HG03460 (cell line): ENCODE results near the gene PDE4D.
A peak's percentile ranks its signal among the peaks of the same experiment; 100 is the strongest.

Source experiments
- ATAC-seq: cut with Tn5 transposase; IDR thresholded peaks from one replicate; pipeline ENCODE4 v1.9.1; 2021; ENCODE audit not compliant: unreplicated experiment

The PDE4D gene

DNA sequence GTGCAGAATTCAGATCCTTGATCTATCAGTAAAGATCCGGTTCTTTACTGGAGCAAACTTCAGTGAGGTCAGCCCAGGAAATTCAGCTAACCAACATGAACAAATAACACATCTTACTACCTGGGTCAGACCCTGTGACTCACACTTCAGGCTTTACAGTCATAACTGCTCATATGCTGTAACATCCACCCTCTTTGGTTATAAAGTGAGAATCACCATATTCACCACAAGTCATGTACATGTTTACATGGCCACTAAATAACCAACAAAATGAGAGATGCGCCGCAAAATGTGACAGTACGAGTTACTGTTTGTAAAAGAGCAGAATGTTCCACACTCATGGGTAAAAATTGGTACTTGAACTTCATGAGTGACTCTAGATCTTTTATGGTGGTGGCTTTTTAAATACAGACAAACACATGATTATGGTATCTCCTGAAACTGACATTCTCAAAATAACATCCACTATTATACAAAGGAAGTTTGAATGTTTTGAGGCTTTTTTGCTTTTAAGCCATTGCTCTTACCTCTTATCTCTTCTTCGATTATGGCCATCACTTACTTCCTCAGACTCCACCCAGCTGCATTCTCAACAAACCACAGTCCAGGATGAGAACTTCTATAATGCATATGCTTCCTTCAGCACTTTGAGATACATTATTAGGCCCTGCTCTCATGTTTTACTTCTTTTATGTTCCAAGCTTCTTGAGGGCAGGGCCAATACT lies 794.1 kb downstream of the PDE4D start:
- ATAC-seq: peak; percentile 57

DNA sequence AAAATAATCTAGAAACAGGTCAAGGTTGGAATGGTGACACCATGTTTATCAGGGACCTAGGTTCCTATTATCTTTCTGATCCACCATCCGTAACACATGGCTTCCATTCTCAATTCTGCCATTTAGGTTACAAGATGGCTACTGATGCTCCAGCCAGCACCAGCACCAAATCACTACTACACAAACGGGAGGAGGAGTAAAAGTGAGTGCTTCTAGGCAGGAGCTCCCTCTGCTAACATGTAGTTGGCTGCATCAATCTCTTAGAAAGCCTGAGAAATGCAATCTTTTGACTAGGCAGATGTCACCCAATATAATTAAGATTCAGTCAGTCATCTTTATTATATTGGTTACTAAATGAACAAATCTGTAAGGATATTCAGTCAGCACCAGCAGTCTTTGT lies 794.8 kb downstream of the PDE4D start:
- ATAC-seq: no peak

DNA sequence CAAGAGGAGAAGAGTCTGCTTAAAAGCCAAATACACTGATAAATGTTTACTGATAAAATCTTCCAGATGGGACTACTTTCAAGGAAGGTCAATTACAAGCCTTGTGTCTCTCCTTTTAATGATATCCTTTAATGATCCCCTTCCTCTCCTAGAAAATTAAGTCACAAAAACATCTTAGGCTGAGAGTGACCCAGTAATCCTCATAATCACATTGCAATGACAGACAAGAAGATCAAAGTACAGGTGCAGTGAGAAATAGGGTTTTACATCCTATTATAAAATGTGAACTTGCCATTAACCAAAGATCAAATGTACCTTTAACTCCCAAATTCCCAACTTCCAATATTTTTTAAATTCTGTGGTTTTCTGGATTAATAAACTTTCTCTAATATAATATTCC lies 795.8 kb downstream of the PDE4D start:
- ATAC-seq: no peak

DNA sequence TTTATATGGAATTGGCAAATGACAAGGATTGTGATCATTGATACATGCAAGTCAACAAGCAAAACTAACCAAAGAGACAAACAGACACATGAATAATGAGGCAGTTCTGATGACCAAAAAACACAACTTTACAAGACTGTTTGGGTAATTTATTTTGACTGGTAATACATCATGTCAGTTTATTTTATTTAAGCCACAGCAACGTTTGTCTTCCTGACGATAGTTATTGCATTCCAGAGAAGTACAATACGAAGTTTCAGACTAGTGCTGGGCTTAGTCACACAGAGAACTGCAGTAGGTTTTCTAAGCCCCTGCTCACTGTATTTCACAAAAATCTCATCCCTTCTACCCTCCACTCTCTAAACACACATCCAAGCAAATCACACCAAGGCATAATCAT lies 796.4 kb downstream of the PDE4D start:
- no peak for ATAC-seq

DNA sequence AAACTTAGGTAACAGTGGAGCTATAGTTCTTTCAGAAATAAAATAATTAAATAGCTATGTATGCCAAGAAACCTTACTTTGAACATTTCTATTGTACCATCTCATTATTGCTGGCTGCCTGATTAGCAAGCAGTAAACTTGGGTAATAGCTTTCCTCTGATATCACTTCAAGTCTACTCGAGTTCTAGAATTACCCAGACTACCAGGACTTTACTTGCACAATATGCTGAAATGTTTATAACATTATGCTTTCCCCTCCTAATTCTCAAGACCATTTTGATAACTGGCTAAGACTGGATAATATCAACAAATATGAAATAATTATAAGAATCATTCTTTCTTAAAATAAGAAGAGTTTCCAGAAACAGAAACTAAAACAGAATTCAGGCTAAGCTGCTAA lies 798.0 kb downstream of the PDE4D start:
- ATAC-seq: no peak

DNA sequence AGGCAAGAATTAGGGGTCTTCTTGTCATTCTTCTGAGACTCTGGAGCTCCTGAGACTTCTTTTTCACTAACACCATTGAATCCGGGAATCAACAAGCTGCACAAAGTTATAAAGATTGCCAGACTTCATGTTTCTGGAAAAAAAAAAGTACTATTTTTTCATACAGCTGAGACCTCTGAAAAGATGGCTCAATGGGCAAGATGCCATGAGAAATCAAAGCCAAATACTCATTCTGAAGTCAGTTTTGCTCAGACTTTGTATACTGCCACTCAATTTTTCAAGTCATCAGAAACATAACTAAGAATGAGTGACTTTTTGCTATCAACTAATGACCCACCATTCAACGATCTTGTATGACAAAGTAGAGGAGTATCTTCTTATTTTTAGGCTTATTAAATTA lies 798.7 kb downstream of the PDE4D start:
- ATAC-seq: no peak

DNA sequence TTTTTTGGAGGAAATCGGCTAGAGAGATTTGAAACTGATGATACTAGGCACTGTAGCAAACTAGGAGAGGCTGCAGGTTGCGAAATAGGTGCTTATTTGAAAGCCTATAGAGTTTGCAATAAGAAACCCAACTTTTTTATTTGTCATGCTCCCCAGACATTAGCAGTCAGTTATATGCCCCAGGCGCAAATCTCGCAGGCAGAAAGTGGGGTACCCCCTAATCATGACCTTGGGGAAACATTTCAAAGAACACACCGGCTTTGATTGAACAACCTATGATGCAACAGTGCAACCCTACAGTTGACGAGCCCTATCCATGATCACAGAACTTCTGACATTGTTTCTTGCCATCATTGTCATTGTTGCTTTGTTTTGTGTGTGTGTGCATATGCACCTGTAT lies 800.2 kb downstream of the PDE4D start:
- ATAC-seq: no peak

DNA sequence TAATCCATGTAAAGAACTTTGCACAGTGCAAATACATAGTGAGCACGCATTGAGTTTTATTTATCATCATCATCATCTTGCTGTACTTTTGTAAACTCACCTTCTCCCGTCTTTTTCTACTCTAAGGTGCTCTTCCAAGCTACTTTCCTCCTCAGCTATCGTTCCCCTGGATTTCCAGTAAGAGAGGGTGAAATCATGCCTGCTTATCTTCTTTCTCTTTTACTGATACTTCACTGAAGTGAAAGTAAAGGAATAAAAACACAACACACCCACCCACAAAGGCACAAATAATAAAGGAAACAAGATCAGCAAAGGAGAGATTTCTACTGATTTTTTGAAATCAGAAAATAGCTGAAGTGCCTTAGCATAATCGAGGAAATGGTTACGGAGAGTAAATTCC lies 800.8 kb downstream of the PDE4D start:
- no peak for ATAC-seq

DNA sequence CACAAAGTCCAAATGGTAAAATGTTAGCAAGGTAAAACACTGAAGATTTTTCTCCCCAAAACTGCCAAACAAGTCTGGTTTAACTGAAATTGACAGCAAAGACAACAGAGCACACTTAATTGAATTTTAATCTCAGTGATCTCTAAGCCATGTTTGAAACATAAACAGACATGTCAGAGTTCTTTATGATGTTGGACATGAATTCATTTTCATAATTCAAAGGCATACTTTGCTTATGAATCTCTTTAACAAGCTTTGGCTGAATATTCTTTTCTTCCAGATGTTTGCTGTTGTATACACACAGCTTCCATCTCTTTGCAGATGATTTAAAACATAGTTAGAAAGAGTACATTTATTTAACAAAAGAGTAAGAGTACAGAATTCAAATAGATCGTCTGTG lies 801.6 kb downstream of the PDE4D start:
- ATAC-seq: no peak

DNA sequence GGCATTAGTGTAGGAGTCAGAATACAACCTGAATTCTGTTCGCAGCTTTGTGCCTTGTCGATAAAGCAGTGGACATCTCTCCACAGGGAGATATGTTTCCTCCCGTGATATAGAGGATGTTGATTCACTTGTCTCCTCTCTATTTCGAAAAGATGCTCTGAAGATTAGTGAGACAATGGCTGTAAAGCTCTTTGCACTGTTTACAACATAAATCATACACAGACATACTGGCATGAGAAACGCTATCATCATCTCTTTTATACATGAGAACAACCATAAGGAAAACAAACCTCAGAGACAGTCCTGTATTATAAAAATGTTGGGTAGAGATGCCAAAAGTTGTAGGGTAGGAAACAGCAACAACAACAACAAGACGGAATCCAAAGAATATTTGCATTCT lies 803.2 kb downstream of the PDE4D start:
- no peak for ATAC-seq

DNA sequence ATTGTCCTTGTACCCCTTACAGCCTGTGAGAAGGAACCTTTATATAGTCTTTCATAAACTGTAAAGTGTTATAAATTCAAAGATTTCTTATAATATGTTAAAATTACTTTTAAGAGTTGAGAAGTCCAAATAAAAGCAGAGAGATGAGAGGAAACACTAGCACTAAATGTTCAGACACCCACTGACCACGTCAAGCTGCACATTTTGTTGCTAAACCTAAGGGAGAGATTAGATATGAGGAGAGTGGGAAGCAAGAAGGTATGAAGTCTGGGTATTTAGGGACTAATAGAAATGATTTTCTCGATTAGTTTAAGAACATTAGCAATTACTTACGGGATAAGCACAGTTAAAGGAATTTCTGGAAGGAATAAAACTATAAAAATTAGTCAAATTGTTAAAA lies 803.8 kb downstream of the PDE4D start:
- ATAC-seq: no peak

DNA sequence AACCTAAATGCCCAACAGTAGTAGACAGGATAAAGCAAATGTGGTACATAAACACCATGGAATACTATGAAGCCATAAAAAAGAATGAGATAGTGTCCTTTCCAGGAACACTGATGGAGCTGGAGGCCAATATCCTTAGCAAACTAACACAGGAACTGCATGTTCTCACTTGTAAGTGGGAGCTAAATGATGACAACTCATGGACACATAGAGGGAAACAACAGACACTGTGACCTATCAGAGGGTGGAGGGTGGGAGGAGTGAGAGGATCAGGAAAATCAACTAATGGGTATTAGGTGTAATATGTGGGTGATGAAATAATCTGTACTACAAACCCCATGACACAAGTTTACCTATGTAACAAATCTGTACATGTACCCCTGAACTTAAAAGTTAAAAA lies 805.0 kb downstream of the PDE4D start:
- ATAC-seq: no peak

DNA sequence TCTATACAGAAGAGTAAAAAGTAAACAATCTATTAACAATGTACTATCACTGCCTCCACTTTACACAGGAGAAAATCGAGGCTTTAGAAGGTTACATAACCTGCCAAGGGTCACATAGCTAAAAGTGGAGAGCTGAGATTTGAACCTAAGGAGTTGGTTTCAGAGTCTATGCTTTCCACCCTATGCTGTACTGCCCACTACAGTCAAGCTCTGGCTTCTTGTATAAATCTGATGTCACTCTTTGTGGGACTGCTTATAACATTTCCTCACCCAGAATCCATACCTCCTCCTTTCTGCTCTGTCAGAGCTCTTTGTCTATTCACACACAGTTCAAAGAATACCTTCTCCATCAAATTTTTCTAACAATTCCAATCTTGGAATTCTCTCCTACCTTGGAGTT lies 807.5 kb downstream of the PDE4D start:
- no peak for ATAC-seq

DNA sequence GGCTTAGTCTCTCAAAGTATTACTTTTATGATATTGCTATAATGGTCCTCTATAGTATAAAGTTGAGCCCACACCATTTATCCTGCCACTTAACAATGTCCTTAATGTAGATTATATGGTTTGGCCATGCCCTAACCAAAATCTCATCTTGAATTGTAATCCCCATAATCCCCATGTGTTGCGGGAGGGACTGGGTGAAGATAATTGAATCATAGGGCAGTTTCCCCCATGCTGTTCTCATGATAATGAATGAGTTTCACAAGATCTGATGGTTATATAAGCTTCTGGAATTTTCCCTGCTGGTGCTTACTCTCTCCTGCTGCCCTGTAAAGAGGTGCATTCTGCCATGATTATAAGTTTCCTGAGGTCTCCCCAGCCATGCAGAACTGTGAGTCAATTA lies 811.8 kb downstream of the PDE4D start:
- no peak for ATAC-seq

DNA sequence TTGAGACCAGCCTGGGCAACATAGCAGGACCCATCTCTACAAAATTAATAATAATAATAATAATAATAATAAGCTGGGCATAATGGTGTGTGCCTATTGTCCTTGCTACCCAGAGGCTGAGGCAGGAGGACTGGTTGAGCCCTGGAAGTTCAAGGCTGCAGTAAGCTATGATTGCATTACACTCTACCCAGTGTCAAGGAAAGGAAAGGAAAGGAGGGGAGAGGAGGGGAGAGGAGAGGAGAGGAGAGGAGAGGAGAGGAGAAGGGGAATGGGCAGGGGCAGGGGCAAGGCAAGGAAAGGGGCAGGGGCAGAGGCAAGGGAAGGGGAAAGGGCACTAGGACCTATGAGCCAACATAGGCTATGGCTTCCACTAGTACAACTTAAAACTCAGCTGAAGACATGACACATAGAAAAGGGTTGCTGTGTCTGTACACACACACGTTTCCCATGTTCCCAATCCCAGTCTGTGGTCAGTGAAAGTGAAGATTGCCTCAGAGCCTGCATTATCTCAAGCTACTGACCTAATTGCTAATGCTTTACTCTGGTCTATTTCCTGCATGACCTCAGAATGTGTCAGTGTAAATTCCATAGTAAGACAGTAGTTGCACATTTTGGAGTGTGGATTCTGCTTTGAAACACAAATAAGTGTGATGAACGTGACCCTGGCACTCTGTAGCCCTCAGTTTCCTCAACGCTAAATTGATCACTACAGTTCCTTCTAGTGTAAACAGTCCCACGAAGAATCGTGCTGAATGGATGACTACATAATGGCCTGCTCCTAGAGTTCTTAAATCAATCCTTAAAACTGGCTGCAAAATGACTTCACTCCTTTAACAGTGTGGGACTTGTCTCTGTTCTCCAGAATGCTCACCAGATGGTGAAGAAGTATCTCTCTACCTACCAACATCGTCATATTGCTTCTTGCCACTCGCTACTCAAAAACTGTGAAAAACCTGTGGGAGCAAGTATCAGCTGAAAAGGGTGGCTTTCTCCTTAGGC lies 813.6 kb downstream of the PDE4D start:
- ATAC-seq: no peak

DNA sequence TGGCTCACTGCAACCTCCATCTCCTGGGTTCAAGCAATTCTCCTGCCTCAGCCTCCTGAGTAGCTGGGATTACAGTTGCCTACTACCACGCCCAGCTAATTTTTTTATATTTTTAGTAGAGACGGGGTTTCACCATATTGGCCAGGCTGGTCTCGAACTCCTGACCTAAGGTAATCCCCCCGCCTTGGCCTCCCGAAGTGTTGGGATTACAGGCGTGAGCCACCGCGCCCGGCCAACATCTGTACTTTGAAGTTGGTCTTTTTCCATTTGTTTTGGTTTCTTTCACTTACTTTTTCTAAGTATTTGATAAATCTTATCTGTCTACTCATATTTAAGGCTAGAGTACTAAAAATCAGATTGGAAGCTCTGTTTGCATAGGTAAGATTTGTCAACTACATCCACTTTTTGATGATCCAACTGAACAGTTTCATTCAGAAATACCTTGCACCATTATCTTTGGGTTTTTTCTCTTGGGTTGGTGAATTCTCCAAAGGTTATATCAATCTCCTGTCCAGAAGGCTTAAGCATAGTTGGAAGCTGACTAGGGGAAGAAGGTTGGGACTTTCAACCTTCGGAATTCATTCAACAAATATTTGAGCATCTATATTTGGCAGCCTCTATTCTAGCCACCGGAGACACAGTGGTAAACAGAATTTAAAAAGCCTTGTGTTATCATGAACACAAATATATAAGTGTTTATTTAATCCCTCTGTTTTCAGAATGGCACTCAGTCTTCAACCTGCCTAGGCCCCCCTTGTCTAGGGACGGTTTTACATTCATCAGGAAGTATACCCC lies 821.6 kb downstream of the PDE4D start:
- no peak for ATAC-seq

DNA sequence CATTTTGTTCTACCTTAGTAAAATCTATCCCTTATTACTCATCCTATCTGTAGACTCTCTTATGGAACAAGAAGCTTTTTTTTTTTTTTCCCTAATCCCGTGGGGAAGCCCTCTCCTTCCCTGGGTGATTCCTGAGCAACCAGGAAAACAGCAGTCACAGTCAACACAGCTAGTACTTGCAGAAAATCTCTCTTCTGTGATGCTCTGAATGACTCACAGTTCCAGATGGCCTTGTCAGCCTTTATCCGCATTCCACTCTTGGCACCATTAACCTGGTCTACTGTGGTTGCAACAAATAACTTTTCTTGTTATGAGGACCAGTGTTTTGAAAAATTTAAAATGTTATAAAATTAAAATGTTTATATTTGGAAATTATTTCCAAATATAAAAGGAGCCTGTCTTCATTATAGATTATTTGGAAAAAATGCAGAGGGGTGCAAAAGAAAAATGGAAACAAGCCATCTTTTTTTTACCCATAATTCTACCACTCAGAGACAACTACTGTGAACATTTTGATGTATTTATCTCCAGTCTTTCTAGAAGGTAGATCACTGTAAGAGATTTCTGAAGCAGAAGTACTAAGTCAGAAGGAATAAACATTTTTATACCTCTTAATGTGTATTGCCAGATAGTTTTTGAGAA lies 824.0 kb downstream of the PDE4D start:
- ATAC-seq: no peak

DNA sequence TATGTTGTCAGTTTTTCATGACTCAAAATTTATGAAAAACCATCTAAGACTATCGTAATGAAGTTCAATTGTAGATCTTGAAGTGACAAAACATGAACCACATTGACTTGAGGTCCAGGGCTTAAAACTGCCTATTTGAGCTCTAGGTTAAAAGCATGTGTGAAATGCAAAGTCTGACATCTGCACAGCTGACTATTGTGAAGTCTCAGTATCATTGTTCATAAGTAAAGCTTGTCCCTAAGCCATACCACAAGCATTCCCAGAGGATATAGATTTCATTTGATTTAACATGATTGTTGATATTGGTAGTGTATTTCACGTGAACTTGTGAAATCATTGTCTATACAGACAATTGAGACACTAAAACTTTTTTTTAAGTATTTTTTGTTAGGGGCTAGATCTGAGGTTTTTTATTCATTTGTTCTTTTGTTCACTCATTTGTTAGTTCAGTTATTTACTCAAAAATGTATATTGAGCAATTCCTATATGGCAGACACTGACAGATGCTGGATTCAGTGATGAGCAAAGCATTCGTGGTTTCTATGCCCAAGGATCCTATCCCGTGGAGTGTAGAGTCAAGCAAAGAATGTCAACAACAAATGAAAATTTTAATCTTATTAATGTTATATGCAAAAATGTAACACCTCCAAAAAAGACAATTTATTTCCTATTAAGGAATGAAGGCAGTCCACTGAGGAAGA lies 825.4 kb downstream of the PDE4D start:
- no peak for ATAC-seq

DNA sequence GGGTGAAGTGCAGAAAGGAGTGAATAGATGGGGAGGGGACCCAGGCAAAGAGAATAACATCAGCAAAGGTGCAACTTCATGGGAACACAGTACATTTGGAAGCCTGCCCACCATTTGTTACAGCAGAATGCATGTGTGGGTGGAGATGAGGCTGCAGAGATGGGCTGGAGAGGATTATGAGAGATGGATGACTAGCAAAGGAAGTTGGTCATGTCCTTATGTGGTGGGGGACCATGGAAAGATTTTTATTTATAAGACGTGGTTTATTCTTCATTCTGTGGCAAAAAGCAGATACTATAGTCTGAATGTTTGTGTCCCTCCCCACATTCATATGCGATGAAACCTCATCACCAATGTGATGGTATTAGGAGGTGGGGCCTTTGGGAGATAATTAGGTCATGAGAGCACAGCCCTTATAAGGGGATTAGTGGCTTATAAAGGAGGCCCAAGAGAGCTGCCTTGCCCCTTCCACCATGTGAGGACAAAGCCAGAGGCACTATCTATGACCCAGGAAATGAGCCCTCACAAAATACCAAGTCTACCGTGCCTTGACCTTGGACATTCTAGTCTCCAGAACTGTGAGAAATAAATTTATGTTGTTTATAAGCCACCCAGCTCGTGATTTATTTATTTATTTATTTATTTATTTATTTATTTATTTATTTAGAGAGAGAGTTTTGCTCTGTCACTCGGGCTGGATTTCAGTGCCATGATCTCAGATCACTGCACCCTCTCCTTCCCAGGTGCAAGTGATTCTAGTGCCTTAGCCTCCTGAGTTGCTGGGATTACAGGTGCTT lies 827.0 kb downstream of the PDE4D start:
- ATAC-seq: no peak

DNA sequence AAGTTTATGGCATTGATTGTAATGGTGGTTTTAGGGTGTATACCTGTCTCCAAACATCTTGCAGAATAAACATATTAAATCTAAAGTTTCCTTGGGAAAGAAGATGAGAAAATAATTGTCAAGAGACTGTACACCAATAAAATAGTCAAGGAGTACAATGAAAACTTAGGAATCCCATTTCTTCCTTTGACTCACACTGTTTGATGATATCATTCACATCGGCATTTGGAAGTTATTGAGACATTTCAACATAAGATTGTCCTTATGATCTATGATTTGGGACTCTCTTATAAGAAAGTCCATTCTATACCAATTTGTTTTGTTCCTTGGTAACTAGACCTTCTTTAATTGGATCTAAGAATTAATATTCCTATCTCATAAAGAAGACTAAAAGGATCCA lies 828.0 kb downstream of the PDE4D start:
- no peak for ATAC-seq
